HG03469 (cell line): ENCODE measurements around the gene SSB.
A peak's percentile ranks its signal among the peaks of the same experiment; 100 is the strongest.
"Not testable (repeated sequence)": the region's sequence is repeated elsewhere in the genome, so short reads cannot be mapped to it uniquely, and the experiment has no call there.

ENCODE experiments used
- ATAC-seq: cut with Tn5 transposase; IDR thresholded peaks from one replicate; pipeline ENCODE4 v1.9.1; 2021; ENCODE audit warnings: mild to moderate bottlenecking, moderate library complexity, moderate number of reproducible peaks; ENCODE audit not compliant: unreplicated experiment

The SSB gene

DNA sequence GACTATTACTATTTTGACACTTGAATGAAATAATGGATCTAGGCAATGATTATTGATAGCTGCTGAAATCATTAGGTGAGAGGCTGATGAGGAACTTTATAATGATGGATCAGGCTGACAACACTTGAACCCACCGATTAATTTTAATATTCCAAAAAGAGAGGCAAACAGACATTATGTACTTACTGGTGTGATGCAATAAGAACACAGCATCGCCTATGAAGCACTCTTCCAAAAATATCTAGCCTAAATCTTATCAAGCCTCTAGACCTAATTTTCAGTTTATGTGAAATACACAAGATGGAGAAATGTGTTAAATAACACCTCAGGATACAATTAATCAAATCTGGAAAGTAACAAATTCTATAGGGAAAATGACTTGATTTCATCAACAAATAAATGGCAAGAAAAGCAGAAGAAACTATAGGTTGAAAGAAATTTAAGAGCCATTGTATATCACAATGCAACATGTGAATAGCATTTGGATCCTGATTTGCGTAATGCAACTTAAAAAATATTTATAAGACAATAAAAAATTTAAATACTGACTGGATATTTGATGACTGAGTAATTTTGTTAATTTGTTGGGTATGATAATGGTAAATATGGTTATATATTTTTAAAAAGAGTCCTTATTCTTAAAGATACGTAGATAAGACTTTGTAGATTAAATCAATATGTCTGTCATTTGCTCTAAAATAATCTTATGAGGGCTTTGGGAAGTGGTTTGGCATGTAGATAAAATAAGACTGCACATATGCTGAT, 17.2 kb upstream of the SSB start:
- ATAC-seq: no peak

DNA sequence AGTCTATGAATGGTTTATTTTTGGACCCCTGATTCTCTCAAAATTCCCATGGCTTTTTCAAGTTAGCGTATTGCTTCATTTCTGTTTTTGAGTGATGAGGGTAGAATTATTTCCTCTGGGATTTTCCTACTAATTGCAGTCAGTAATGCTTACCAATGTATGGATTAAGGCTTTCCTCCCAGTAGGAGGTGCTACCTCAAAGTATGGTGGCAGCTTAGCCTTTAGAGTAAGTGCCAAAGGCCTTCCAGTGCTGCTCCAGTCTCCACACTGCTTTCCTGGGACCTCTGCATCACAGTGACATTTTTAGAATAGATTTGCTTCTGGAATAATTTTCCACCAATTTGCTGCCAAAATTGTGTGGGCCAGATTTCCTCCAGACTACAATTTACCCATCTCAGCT, 16.2 kb upstream of the SSB start:
- ATAC-seq: no peak

DNA sequence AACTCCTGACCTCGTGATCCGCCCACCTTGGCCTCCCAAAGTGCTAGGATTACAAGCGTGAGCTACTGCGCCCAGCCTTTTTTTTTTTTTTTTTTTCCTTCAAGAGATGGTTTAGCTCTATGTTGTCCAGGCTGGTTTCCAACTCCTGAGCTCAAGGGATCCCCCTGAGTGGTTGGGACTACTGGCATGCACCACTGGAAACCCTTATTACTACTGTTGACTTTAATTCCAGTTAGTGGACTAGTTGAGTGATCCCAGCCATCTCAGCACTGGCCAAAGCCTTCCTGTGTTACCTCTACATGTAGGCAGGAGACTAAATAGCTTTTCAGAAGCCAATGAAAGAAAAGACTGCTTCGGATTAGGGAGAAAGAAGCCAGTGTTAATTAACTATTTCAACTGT, 8.1 kb upstream of the SSB start:
- ATAC-seq: no peak

- no peak for ATAC-seq
Observed at GRCh38 chr2:169795181-169795580, 3.5 kb upstream of the SSB start.

DNA sequence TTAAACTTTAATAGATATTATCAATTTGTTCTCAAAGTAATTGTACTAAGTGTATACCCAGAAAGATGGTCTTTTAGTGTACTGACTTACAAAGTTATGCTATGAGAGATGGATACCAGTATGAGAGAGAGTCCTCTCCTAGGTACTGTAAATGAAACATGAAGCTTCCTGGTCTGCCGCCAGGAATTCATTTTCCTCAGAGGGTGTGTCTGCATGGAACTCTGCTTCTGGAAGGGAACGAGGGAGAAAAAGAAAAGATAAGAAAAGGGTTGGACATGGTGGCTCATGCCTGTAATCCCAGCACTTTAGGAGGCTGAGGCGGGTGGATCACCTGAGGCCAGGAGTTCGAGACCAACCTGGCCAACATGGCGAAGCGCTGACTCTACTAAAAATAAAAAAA, 2.2 kb upstream of the SSB start:
- ATAC-seq: no peak

- no peak for ATAC-seq
Observed at GRCh38 chr2:169797601-169798000, 1.1 kb upstream of the SSB start.

- ATAC-seq: no peak
Observed at GRCh38 chr2:169798397-169798717, 314 bp upstream of the SSB start.

GRCh38 chr2:169803480-169803879, 4.8 kb downstream of the SSB start:
- ATAC-seq: no peak

DNA sequence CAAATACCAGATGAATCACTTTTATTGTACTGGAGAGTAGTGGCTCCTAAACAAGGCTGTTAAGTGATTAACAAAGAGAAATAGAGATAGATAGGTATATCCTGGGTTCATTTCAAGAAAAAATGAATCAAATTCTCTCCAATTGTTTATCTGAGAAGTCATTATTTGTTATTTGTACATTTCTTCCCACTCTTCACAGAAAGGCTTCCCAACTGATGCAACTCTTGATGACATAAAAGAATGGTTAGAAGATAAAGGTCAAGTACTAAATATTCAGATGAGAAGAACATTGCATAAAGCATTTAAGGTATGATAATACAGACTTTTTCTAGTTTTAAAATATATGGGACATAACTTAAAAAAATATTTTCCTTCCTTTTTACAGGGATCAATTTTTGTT, 7.9 kb downstream of the SSB start:
- ATAC-seq: no peak

DNA sequence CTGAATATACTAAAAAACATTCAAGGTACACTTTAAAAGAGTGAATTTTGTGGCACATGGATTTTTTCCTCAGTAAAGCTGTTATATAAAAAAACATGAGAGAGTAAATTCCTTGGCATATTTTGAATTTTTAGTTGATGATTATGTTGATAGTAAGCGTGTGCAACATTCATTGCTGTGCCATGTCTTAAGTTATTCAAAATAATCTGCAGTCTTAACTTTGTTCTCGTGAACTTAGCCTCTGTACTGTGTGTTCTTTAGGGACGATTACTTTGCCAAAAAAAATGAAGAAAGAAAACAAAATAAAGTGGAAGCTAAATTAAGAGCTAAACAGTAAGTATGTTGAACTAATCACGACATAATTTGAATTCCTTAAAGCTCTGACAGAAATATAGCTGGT, 9.6 kb downstream of the SSB start:
- ATAC-seq: no peak

GRCh38 chr2:169815849-169816248, 17.2 kb downstream of the SSB start:
- ATAC-seq: no peak

DNA sequence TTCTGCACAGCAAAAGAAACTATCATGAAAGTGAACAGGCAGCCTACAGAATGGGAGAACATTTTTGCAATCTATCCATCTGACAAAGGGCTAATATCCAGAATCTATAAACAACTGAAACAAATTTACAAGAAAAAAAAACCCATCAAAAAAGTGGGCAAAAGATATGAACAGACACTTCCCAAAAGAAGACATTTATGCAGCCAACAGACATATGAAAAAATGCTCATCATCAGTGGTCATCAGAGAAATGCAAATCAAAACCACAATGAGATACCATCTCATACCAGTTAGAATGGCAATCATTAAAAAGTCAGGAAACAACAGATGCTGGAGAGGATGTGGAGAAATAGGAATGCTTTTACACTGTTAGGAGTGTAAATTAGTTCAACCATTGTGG, 18.3 kb downstream of the SSB start:
- not testable (repeated sequence) for ATAC-seq

DNA sequence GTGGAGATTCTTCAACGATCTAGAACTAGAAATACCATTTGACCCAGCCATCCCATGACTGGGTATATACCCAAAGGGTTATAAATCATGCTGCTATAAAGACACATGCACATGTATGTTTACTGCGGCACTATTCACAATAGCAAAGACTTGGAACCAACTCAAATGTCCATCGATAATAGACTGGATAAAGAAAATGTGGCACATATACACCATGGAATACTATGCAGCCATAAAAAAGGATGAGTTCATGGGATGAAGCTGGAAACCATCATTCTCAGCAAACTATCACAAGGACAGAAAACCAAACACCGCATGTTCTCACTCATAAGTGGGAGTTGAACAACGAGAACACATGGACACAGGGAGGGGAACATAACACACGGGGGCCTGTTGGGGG, 18.7 kb downstream of the SSB start:
- not testable (repeated sequence) for ATAC-seq

GRCh38 chr2:169818241-169818640, 19.6 kb downstream of the SSB start:
- ATAC-seq: no peak

DNA sequence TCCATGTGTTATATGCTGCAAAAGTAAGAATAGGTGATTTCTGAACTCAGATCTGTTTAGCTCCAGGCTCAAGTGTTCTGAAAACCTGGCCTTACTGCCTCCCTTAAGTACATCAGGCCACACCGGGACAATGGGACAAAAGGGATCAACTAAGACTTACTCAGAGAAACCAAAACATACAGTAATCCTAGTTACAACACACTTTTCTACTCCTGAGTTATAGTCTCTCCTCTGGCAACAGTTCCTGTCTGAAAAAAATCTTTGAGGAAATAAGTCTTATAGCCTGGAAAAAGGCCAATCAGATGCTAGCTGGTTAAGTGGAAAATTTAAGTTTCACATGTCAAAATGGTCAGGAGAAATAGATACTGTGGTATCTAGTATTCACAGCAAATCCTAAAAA, 20.4 kb downstream of the SSB start:
- ATAC-seq: no peak

GRCh38 chr2:169820101-169820500, 21.4 kb downstream of the SSB start:
- not testable (repeated sequence) for ATAC-seq

GRCh38 chr2:169822036-169822435, 23.4 kb downstream of the SSB start:
- no peak for ATAC-seq

DNA sequence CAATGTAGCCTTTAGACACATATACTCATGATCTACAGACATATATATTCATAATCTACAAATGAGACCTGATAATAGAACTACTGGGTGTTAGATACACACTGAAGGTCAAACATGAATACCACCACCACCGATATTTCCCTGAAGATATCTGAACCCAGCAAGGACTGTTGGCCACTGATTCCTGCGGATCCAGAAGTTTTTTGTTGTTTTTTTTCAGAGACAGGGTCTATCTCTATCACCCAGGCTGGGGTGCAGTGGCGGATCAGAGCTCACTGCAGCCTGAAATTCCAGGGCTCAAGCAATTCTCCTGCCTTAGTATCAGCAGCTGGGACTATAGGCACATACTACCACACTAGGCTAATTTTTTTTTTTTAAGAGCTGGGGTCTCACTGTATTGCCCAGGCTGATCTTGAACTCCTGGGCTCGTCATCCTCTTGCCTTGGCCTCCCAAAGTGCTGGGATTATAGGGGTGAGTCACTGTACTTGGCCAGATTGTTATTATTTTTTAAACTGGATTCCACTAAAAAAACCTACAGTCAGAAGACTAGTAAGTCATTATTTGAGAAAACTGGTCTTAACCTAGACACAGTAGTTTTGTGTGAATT, 24.2 kb downstream of the SSB start:
- ATAC-seq: no peak

- no peak for ATAC-seq
Observed at GRCh38 chr2:169823996-169824372, 25.3 kb downstream of the SSB start.

GRCh38 chr2:169824373-169825333, 26.0 kb downstream of the SSB start, which contains the start of gene METTL5:
Gene METTL5, minus strand, starts transcription at chr2:169824905. Its CDS starts 308 bp downstream, at chr2:169824597.
- peak; percentile 51 for ATAC-seq

- ATAC-seq: peak; percentile 72
Observed at GRCh38 chr2:169827272-169828140, 28.8 kb downstream of the SSB start, which contains the start of gene UBR3. Gene UBR3, plus strand, starts transcription at chr2:169827454. Its CDS starts 54 bp downstream, at chr2:169827508.
